K562 (cell line): ENCODE measurements around the gene CH25H. TPM values are rescaled to one million over a fixed set of nuclear protein-coding genes. Genes with fewer than 3 reads are reported as not detected.

Experiments
- ATAC-seq: fragments of 200-7000 bp; cut with Tn5 transposase; 3 replicates; pipeline ENCODE4 v1.9.1; 2020; ENCODE audit warnings: moderate library complexity
- BruUV-seq: library from RNA; stranded (reverse); fragments of 400-500 nt; replicated peaks from 2 replicates; lab custom pipeline; 2021; lab: Mats Ljungman, UMichigan
- CTCF ChIA-PET: fragments of 300-600 bp; formaldehyde crosslinking; extraction: SDS; loops from one replicate; lab custom pipeline; 2021; ENCODE audit warnings: low intra/inter-chr PET ratio; lab: Yijun Ruan, JAX
- POLR2A ChIA-PET: fragments of 300-600, 350-650 bp; sonication (Branson Sonifier 250); formaldehyde crosslinking; extraction: SDS; loops from one replicate; lab custom pipeline; 2021; ENCODE audit warnings: antibody characterized with exemption, inconsistent platforms; lab: Yijun Ruan, JAX
- DNase-seq, 4 experiments: peaks; one replicate each; pipeline versions ENCODE4 v3.0.0 to v3.0.0-alpha.2; 2011 to 2018; ENCODE audit warnings: low spot score in 3 of 4, mixed read lengths in 3 of 4; ENCODE audit errors: extremely low read depth in 1 of 4
- FAIRE-seq: peaks from 2 replicates; lab custom pipeline; 2011; peaks lifted over from hg19 to GRCh38; lab: Jason Lieb, UNC
- H2AFZ ChIP-seq: 2 replicates; pipeline ENCODE4 v1.6.0; 2011; ENCODE audit warnings: low read depth, low read length, control low read depth, inconsistent platforms
- H3K27ac ChIP-seq: fragments of 200-600 bp; 3 replicates; pipeline ENCODE4 v1.8.0; 2011; ENCODE audit warnings: low read depth, mild to moderate bottlenecking, control low read depth, inconsistent platforms, low read length, moderate library complexity, mixed read lengths; ENCODE audit errors: extremely low read depth
- H3K27me3 ChIP-seq, 2 experiments: fragments of 300-600 bp in 1 of 2; 2 replicates in 1 of 2; 3 replicates in 1 of 2; pipeline versions ENCODE4 v1.6.0 to v1.8.0; 2011; ENCODE audit warnings: inconsistent platforms in 2 of 2, low read length in 2 of 2, mild to moderate bottlenecking in 1 of 2, mixed read lengths in 1 of 2, moderate library complexity in 1 of 2; ENCODE audit not compliant: control insufficient read depth in 2 of 2, insufficient read depth in 2 of 2
- H3K36me3 ChIP-seq: fragments of 300-600 bp; 3 replicates; pipeline ENCODE4 v1.8.0; 2011; ENCODE audit warnings: mild to moderate bottlenecking, low read length, inconsistent platforms; ENCODE audit not compliant: control insufficient read depth, insufficient read depth
- H3K4me1 ChIP-seq, 2 experiments: fragments of 200-600 bp in 1 of 2; replicated peaks in 1 of 2; 2 replicates in 1 of 2; 3 replicates in 1 of 2; pipeline versions ENCODE4 v1.5.1 to v1.8.0; 2011; ENCODE audit warnings: inconsistent platforms in 2 of 2, low read length in 2 of 2, mild to moderate bottlenecking in 1 of 2, mixed read lengths in 1 of 2, moderate library complexity in 1 of 2; ENCODE audit not compliant: control insufficient read depth in 2 of 2, insufficient read depth in 2 of 2
- H3K4me2 ChIP-seq: 2 replicates; pipeline ENCODE4 v1.6.1; 2011; ENCODE audit warnings: low read length, control low read depth, inconsistent platforms, mixed read lengths; ENCODE audit not compliant: insufficient read depth
- H3K4me3 ChIP-seq: fragments of 200-600 bp; sonication (generic), shearing (Covaris generic); 2 replicates; pipeline ENCODE4 v1.5.1; 2016; ENCODE audit warnings: control low read depth, inconsistent platforms
- H3K79me2 ChIP-seq: fragments of 200-600 bp; 3 replicates; pipeline ENCODE4 v1.8.0; 2011; ENCODE audit warnings: low read length, inconsistent platforms; ENCODE audit not compliant: control insufficient read depth, insufficient read depth
- H3K9ac ChIP-seq, 2 experiments: 2 replicates each; pipeline versions ENCODE4 v1.6.0 to v1.6.1; 2011; ENCODE audit warnings: low read depth in 2 of 2, low read length in 2 of 2, control low read depth in 1 of 2, inconsistent platforms in 1 of 2, mild to moderate bottlenecking in 1 of 2, mixed read lengths in 1 of 2; ENCODE audit not compliant: insufficient read depth in 1 of 2
- H3K9me1 ChIP-seq: one replicate; pipeline ENCODE4 v1.6.0; 2011; ENCODE audit warnings: inconsistent platforms, mild to moderate bottlenecking, low read length, moderate library complexity; ENCODE audit not compliant: control insufficient read depth, insufficient read depth
- H3K9me3 ChIP-seq: replicated peaks from 2 replicates; pipeline ENCODE4 v1.5.1; 2011; ENCODE audit warnings: low read depth, low read length, inconsistent platforms; ENCODE audit not compliant: control insufficient read depth, insufficient read depth
- H4K20me1 ChIP-seq: replicated peaks from 2 replicates; pipeline ENCODE4 v1.6.1; 2011; ENCODE audit warnings: low read length, inconsistent platforms, mixed read lengths; ENCODE audit not compliant: control insufficient read depth, insufficient read depth
- ARID3A ChIP-seq: IDR thresholded peaks from 2 replicates; pipeline ENCODE4 v1.6.1; 2012; ENCODE audit warnings: low read depth, low read length, improper control_type of control experiment, borderline replicate concordance
- ATF6 ChIP-seq: sonication (generic); formaldehyde crosslinking; IDR thresholded peaks from 2 replicates; pipeline ENCODE4 v1.4.0; 2020; ENCODE audit warnings: mild to moderate bottlenecking, missing genetic modification reagents
- FOSL1 ChIP-seq: fragments of 200-800 bp; sonication (Bioruptor generic); conservative IDR thresholded peaks from 2 replicates; pipeline ENCODE4 v1.6.1; 2016; ENCODE audit warnings: missing genetic modification characterization, missing compliant biosample characterization
- GTF2F1 ChIP-seq: IDR thresholded peaks from 2 replicates; pipeline ENCODE4 v1.6.1; 2011; ENCODE audit warnings: low read depth, low read length, improper control_type of control experiment
- GTF3C2 ChIP-seq: IDR thresholded peaks from 3 replicates; pipeline ENCODE4 v1.6.1; 2011; ENCODE audit warnings: borderline replicate concordance, mild to moderate bottlenecking, moderate library complexity; ENCODE audit not compliant: insufficient read length; ENCODE audit errors: extremely low read depth
- JUND ChIP-seq, 2 experiments: IDR thresholded peaks; 2 replicates in 1 of 2; 3 replicates in 1 of 2; pipeline ENCODE4 v1.6.1; 2011; ENCODE audit warnings: borderline replicate concordance in 2 of 2, low read depth in 2 of 2, low read length in 2 of 2, improper control_type of control experiment in 1 of 2, missing biosample characterization in 1 of 2, missing genetic modification characterization in 1 of 2, missing genetic modification reagents in 1 of 2
- MED1 ChIP-seq: sonication (generic); formaldehyde crosslinking; IDR thresholded peaks from 2 replicates; pipeline ENCODE4 v1.8.1; 2023; ENCODE audit warnings: missing genetic modification reagents, borderline replicate concordance
- PHB ChIP-seq: fragments of 250-450 bp; sonication (Bioruptor Pico); IDR thresholded peaks from 2 replicates; pipeline ENCODE4 v1.5.0; 2021
- RHOXF2B ChIP-seq: fragments of 250-450 bp; sonication (Bioruptor Pico); conservative IDR thresholded peaks from 2 replicates; pipeline ENCODE4 v1.5.1; 2021
- THRB ChIP-seq: fragments of 450-650 bp; formaldehyde crosslinking; conservative IDR thresholded peaks from 2 replicates; pipeline ENCODE4 v1.4.0; 2022; ENCODE audit warnings: mild to moderate bottlenecking, missing genetic modification characterization
- XRCC4 ChIP-seq: IDR thresholded peaks from one replicate; pipeline ENCODE4 v1.6.1; 2011; ENCODE audit not compliant: insufficient read depth, insufficient read length; ENCODE audit errors: extremely low read depth
- ZNF263 ChIP-seq: sonication (generic); formaldehyde crosslinking; IDR thresholded peaks from 2 replicates; pipeline ENCODE4 v1.8.0; 2022; ENCODE audit warnings: mild to moderate bottlenecking, missing genetic modification reagents, borderline replicate concordance
- ZNF384 ChIP-seq: IDR thresholded peaks from 2 replicates; pipeline ENCODE4 v1.6.1; 2012; ENCODE audit warnings: low read depth, low read length, improper control_type of control experiment
- WGBS: fragments of 100-300 bp; shearing (Covaris generic); methylation state at CpG from one replicate; pipeline ENCODE4 v1.1.6; 2016; ENCODE audit warnings: low coverage, mixed read lengths; ENCODE audit not compliant: insufficient coverage; ENCODE audit errors: missing lambda C conversion rate; 5-methylcytosine and 5-hydroxymethylcytosine counted together
- in situ Hi-C: fragments of 300-500 bp; cut with MboI; formaldehyde crosslinking; loops from 4 replicates; pipeline ENCODE4 v1.15.0; 2018; ENCODE audit warnings: inconsistent platforms, mixed read lengths
- intact Hi-C: fragments of 100-400 bp; cut with micrococcal nuclease; formaldehyde crosslinking; loops from 2 replicates; pipeline ENCODE4 v1.14.2; 2022
- polyA plus RNA-seq, 8 experiments: library from polyadenylated mRNA; depleted of rRNA in 4 of 8; stranded (reverse) in 5 of 8; unstranded in 3 of 8; fragments of >200 nt; fragmentation: Nextera tagmentation in 2 of 8; fragmentation: Illumina TruSeq in 1 of 8; extraction: Ambion mirVana in 2 of 8; extraction: Trizol in 1 of 8; gene quantifications; 2 replicates each; pipeline versions ENCODE4 v1.2.1 to v1.2.3, GENCODE V29; 2011 to 2014; ENCODE audit warnings: inconsistent platforms in 1 of 8, missing spikeins in 1 of 8
- total RNA-seq, 7 experiments: library from RNA; depleted of rRNA in 6 of 7; stranded (reverse); fragments of >200 nt in 6 of 7; fragmentation: Illumina TruSeq in 2 of 7; extraction: Trizol in 2 of 7; gene quantifications; 2 replicates each; pipeline versions ENCODE4 v1.2.1 to v1.2.3, GENCODE V29; 2011 to 2021; ENCODE audit warnings: low replicate concordance in 1 of 7

Gene CH25H
- total and polyA plus RNA-seq, 9 of the 15 experiments (the other 6 are each of a cell fraction or from before 2014, with no cell fraction given) = not detected

- ChIA-PET POLR2A (interaction anchor here (0.6 kb wide), 1 partner anchor 221 kb away, joined by 3 read pairs; no protein-coding TSS in a partner anchor), CTCF (no interaction called here)
- H3K36me3 ChIP-seq = no peaks in the 10 kb centered on the region
- H3K9me1 ChIP-seq = no peaks in the 10 kb centered on the region
- H3K79me2 ChIP-seq = no peaks in the 10 kb centered on the region
- no peak for FAIRE-seq
- no peak overlapping the region for H3K4me3 ChIP-seq
- intact Hi-C loops = no loop called here
- 0% methylated on average over 3 of the region's 3 CpGs for WGBS
- no peak for DNase-seq
- peaks cover 0 to 8% of the 10 kb centered on the region in 2 experiments; a peak in 2 of 5 replicates for H3K4me1 ChIP-seq
- no peak overlapping the region for H3K9ac ChIP-seq
- H2AFZ ChIP-seq = no peak overlapping the region
- no peak for ATAC-seq
- peaks cover 6 to 24% of the 10 kb centered on the region in 2 experiments; a peak in 3 of 5 replicates for H3K27me3 ChIP-seq
- H3K9me3 ChIP-seq = no peaks in the 10 kb centered on the region
- no peaks in the 10 kb centered on the region for H4K20me1 ChIP-seq
- H3K4me2 ChIP-seq = no peak overlapping the region
- BruUV-seq = no TSS peak
- in situ Hi-C loops = loop anchor here (10.0 kb wide), 1 partner anchor 186 kb away; no protein-coding TSS in a partner anchor
- no peak overlapping the region for H3K27ac ChIP-seq
- TF ChIP-seq PHB (CRISPR knock-in tag) = no peak
- no peak for TF ChIP-seq RHOXF2B
- TF ChIP-seq MED1 (CRISPR knock-in tag) = no peak
- TF ChIP-seq ZNF384 = no peak
- TF ChIP-seq ARID3A = no peak
- TF ChIP-seq THRB = no peak
- TF ChIP-seq FOSL1 = no peak
- TF ChIP-seq GTF3C2 = no peak
- TF ChIP-seq ATF6 (CRISPR knock-in tag) = no peak
- no peak for TF ChIP-seq GTF2F1
- no peak for TF ChIP-seq ZNF263
- TF ChIP-seq JUND (IDR thresholded peaks at IDR 0.05; ENCODE audit: borderline replicate concordance, low read depth, low read length) = no peak
- no peak for TF ChIP-seq JUND (tag; IDR thresholded peaks at IDR 0.05; ENCODE audit: borderline replicate concordance, low read depth, low read length)
- TF ChIP-seq XRCC4 = no peak
These were observed 3.8 kb upstream of the CH25H start for GRCh38 chr10:89210794-89211425.
